GM12878 (cell line): ENCODE results near the gene BRAT1. TPM values are rescaled to one million over a fixed set of nuclear protein-coding genes. Genes with fewer than 3 reads are reported as not detected.

Experiments used
- CBX3 ChIP-seq: fragments of 200-600 bp; sonication (generic); IDR thresholded peaks from 2 replicates; pipeline ENCODE4 v1.6.1; 2016; ENCODE audit warnings: low read depth, borderline replicate concordance
- CEBPB ChIP-seq, 2 experiments: fragments of 150-350 bp in 1 of 2; IDR thresholded peaks; 2 replicates each; pipeline ENCODE4 v1.6.1; 2012 to 2014; ENCODE audit warnings: low read depth in 2 of 2, low read length in 2 of 2, borderline replicate concordance in 1 of 2, inconsistent platforms in 1 of 2
- CHD2 ChIP-seq: IDR thresholded peaks from 2 replicates; pipeline ENCODE4 v1.6.1; 2011; ENCODE audit warnings: low read depth, low read length, improper control_type of control experiment, borderline replicate concordance
- CREB1 ChIP-seq: IDR thresholded peaks from 2 replicates; pipeline ENCODE4 v1.6.1; 2012; ENCODE audit warnings: low read depth, mild to moderate bottlenecking, inconsistent platforms
- ELK1 ChIP-seq: IDR thresholded peaks from 2 replicates; pipeline ENCODE4 v1.6.1; 2012; ENCODE audit warnings: low read depth, low read length, improper control_type of control experiment
- MEF2B ChIP-seq: fragments of 450-650 bp; IDR thresholded peaks from 2 replicates; pipeline ENCODE4 v1.6.1; 2018; ENCODE audit warnings: mild to moderate bottlenecking, moderate library complexity; ENCODE audit not compliant: partially characterized antibody, poor library complexity, severe bottlenecking
- MTA3 ChIP-seq: IDR thresholded peaks from 2 replicates; pipeline ENCODE4 v1.6.1; 2012; ENCODE audit warnings: low read length, inconsistent platforms, borderline replicate concordance
- PAX5 ChIP-seq: IDR thresholded peaks from 2 replicates; pipeline ENCODE4 v1.6.1; 2011; ENCODE audit warnings: low read depth, low read length, borderline replicate concordance
- POLR2AphosphoS5 ChIP-seq: IDR thresholded peaks from 2 replicates; pipeline ENCODE4 v1.6.1; 2011; ENCODE audit warnings: mild to moderate bottlenecking, low read length, inconsistent platforms
- PRDM15 ChIP-seq: fragments of 450-650 bp; formaldehyde crosslinking; IDR thresholded peaks from 2 replicates; pipeline ENCODE4 v1.4.0; 2020; ENCODE audit warnings: mild to moderate bottlenecking, moderate library complexity
- REST ChIP-seq: IDR thresholded peaks from 2 replicates; pipeline ENCODE4 v1.6.1; 2012; ENCODE audit warnings: mild to moderate bottlenecking, low read depth, low read length
- SIX5 ChIP-seq: IDR thresholded peaks from 2 replicates; pipeline ENCODE4 v1.6.1; 2011; ENCODE audit warnings: mild to moderate bottlenecking, low read depth, low read length, moderate library complexity; ENCODE audit not compliant: severe bottlenecking
- TAF1 ChIP-seq: IDR thresholded peaks from 2 replicates; pipeline ENCODE4 v1.6.1; 2011; ENCODE audit warnings: mild to moderate bottlenecking, low read depth, low read length, borderline replicate concordance
- TCF3 ChIP-seq: IDR thresholded peaks from 2 replicates; pipeline ENCODE4 v1.6.1; 2012; ENCODE audit warnings: low read depth, mild to moderate bottlenecking, low read length, borderline replicate concordance; ENCODE audit not compliant: insufficient read depth
- polyA plus RNA-seq, 11 experiments: library from polyadenylated mRNA; depleted of rRNA in 4 of 11; unstranded in 6 of 11; stranded (reverse) in 5 of 11; fragments of >200 nt; fragmentation: Nextera tagmentation in 4 of 11; fragmentation: Illumina TruSeq in 1 of 11; extraction: Ambion mirVana in 4 of 11; extraction: Trizol in 1 of 11; gene quantifications; 1 replicate in 1 of 11; 2 replicates in 10 of 11; pipeline versions ENCODE4 v1.2.1 to v1.2.3, GENCODE V29; 2011 to 2016; ENCODE audit warnings: inconsistent platforms in 2 of 11, missing spikeins in 2 of 11, low read depth in 1 of 11
- total RNA-seq, 4 experiments: library from RNA; depleted of rRNA in 3 of 4; stranded (reverse); fragments of >200 nt in 3 of 4; fragmentation: Illumina TruSeq in 1 of 4; extraction: Trizol in 1 of 4; gene quantifications; 2 replicates each; pipeline versions ENCODE4 v1.2.1 to v1.2.3, GENCODE V29; 2013 to 2021
- TF ChIP-seq, protein P1 (sequence below): fragments of 450-650 bp; IDR thresholded peaks from 2 replicates; pipeline ENCODE4 v1.6.1; 2017; ENCODE audit warnings: mild to moderate bottlenecking, moderate library complexity

The BRAT1 gene
- total and polyA plus RNA-seq, 10 of the 15 experiments (the other 5 are each of a cell fraction or from before 2014, with no cell fraction given): 0.13 to 53.3 (median 16.0) TPM

GRCh38 chr7:2555121-2556052, at the start of gene BRAT1 (continued):
- TF ChIP-seq, protein P1, sequence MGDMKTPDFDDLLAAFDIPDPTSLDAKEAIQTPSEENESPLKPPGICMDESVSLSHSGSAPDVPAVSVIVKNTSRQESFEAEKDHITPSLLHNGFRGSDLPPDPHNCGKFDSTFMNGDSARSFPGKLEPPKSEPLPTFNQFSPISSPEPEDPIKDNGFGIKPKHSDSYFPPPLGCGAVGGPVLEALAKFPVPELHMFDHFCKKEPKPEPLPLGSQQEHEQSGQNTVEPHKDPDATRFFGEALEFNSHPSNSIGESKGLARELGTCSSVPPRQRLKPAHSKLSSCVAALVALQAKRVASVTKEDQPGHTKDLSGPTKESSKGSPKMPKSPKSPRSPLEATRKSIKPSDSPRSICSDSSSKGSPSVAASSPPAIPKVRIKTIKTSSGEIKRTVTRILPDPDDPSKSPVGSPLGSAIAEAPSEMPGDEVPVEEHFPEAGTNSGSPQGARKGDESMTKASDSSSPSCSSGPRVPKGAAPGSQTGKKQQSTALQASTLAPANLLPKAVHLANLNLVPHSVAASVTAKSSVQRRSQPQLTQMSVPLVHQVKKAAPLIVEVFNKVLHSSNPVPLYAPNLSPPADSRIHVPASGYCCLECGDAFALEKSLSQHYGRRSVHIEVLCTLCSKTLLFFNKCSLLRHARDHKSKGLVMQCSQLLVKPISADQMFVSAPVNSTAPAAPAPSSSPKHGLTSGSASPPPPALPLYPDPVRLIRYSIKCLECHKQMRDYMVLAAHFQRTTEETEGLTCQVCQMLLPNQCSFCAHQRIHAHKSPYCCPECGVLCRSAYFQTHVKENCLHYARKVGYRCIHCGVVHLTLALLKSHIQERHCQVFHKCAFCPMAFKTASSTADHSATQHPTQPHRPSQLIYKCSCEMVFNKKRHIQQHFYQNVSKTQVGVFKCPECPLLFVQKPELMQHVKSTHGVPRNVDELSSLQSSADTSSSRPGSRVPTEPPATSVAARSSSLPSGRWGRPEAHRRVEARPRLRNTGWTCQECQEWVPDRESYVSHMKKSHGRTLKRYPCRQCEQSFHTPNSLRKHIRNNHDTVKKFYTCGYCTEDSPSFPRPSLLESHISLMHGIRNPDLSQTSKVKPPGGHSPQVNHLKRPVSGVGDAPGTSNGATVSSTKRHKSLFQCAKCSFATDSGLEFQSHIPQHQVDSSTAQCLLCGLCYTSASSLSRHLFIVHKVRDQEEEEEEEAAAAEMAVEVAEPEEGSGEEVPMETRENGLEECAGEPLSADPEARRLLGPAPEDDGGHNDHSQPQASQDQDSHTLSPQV: no peak
- TF ChIP-seq TCF3: 0 out of 2 replicates have a peak, but pooled peaks have one; percentile 27
- no peak for TF ChIP-seq CBX3
- peak; percentile 18 for TF ChIP-seq MEF2B
- TF ChIP-seq PRDM15 (CRISPR knock-in tag): no peak
- TF ChIP-seq CREB1: peak; percentile 46; the same call in 1 of the 2 replicates
- TF ChIP-seq MTA3: no peak
- peak; percentile 47; the same call in 1 of the 2 replicates for TF ChIP-seq ELK1
- no peak for TF ChIP-seq CEBPB (IDR thresholded peaks at IDR 0.05; ENCODE audit: borderline replicate concordance in 1 of 2, low read depth in 2 of 2, low read length in 2 of 2)
- TF ChIP-seq SIX5: peak; percentile 35
- TF ChIP-seq POLR2AphosphoS5: peak; percentile 74; the same call in 1 of the 2 replicates
- peak; percentile 53; the same call in 1 of the 2 replicates for TF ChIP-seq TAF1
- TF ChIP-seq REST: no peak
- TF ChIP-seq CHD2: no peak
- TF ChIP-seq PAX5: no peak
